SK-N-SH (cell line): ENCODE data around the gene CIITA.

Source experiments
- FOSL2 ChIP-seq: IDR thresholded peaks from 2 replicates; pipeline ENCODE4 v1.4.0; 2012; ENCODE audit warnings: low read depth, mild to moderate bottlenecking, moderate library complexity, borderline replicate concordance
- SIN3A ChIP-seq: IDR thresholded peaks from 2 replicates; pipeline ENCODE4 v1.6.1; 2012; ENCODE audit warnings: low read depth, mild to moderate bottlenecking, low read length, moderate library complexity, borderline replicate concordance
- SMC3 ChIP-seq: IDR thresholded peaks from 2 replicates; pipeline ENCODE4 v1.6.1; 2012; ENCODE audit warnings: low read depth, low read length, improper control_type of control experiment
- TF ChIP-seq, protein P1 (sequence below): fragments of 200-600 bp; sonication (generic); IDR thresholded peaks from 2 replicates; pipeline ENCODE4 v1.6.1; 2017; ENCODE audit warnings: antibody characterized with exemption, mild to moderate bottlenecking, moderate library complexity
- TF ChIP-seq, protein P2 (sequence below): fragments of 150-350 bp; IDR thresholded peaks from 2 replicates; pipeline ENCODE4 v1.6.1; 2017; ENCODE audit warnings: antibody characterized with exemption, low read length, low read depth, borderline replicate concordance

DNA sequence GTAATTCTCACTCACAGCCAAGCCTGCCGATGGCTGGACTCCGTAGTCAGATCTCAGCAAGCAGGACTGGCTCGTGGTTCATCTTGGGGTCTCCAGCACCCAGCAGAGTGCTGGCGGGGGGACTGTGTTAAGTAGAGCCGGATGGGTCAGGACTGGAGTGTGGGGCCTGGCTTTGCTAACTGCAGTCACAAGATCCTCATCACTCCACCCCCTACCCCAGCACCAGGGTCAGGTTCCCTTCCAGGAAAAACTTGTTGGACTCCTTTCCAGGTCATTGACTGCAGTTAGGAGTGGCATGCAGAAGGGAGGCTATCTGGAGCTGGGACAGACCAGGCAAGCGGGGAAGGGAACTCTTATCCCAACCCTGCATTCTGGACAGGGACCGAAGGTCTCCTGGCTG is 6.0 kb downstream of the CIITA start:
- TF ChIP-seq, protein P1, sequence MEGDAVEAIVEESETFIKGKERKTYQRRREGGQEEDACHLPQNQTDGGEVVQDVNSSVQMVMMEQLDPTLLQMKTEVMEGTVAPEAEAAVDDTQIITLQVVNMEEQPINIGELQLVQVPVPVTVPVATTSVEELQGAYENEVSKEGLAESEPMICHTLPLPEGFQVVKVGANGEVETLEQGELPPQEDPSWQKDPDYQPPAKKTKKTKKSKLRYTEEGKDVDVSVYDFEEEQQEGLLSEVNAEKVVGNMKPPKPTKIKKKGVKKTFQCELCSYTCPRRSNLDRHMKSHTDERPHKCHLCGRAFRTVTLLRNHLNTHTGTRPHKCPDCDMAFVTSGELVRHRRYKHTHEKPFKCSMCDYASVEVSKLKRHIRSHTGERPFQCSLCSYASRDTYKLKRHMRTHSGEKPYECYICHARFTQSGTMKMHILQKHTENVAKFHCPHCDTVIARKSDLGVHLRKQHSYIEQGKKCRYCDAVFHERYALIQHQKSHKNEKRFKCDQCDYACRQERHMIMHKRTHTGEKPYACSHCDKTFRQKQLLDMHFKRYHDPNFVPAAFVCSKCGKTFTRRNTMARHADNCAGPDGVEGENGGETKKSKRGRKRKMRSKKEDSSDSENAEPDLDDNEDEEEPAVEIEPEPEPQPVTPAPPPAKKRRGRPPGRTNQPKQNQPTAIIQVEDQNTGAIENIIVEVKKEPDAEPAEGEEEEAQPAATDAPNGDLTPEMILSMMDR, result no peak
- TF ChIP-seq FOSL2 (no peak), SMC3 (no peak), SIN3A (no peak)
- TF ChIP-seq, protein P2, sequence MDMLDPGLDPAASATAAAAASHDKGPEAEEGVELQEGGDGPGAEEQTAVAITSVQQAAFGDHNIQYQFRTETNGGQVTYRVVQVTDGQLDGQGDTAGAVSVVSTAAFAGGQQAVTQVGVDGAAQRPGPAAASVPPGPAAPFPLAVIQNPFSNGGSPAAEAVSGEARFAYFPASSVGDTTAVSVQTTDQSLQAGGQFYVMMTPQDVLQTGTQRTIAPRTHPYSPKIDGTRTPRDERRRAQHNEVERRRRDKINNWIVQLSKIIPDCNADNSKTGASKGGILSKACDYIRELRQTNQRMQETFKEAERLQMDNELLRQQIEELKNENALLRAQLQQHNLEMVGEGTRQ, result no peak
